NCI-H187 (cell line): ENCODE measurements around the gene DIAPH1.

Source experiments
- DNase-seq, 2 experiments: peaks; one replicate each; lab custom pipeline; 2025; lab: John Stamatoyannopoulos, UW

DIAPH1 gene

DNA sequence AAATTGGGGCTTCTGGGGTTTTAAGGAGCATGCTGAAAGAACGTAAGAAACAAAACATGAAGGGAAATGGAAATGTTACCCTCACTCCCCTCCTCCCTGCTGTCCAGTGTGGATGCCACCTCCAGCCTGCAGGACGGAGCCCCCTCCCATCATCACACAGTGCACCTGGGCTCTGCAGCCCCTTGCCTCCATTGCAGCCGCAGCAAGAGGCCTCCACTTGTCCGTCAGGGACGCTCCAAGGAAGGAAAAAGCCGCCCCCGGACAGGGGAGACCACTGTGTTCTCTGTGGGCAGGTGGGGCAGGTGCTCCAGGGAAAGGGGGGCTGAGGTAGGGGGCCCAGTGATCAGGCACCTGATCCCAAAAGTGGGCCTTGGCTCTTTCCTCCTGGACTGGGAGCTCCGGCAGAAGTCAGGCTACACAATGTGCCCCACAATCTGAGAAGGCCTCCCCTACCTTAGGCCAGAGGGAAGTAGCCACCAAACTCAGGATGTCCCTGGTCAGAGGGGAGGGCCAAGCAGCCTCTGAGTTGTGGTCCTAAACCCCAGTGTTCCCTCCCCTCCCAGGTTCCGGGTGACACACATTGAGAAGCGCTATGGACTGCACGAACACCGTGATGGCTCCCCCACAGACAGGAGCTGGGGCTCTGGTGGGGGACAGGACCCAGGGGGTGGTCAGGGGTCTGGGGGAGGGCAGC is 20.7 kb upstream of the DIAPH1 start:
- DNase-seq = no peak

DNA sequence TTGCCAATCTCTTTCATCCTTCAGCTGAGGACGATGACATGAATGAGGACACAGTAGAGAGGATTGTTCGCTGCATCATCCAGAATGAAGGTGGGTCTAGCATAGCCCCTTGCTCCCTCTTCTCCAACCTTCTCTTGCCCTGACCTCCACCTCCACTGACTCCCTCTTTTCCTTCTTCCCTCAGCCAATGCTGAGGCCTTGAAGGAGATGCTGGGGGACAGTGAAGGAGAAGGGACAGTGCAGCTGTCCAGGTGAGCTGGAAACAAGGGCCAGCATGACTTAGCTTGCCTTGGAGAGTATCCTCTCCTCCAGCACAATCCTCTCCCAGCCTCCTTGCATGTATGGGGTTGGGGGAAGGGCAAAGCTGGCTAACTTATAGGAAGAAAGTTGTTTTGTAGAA is 20.0 kb upstream of the DIAPH1 start:
- no peak for DNase-seq

DNA sequence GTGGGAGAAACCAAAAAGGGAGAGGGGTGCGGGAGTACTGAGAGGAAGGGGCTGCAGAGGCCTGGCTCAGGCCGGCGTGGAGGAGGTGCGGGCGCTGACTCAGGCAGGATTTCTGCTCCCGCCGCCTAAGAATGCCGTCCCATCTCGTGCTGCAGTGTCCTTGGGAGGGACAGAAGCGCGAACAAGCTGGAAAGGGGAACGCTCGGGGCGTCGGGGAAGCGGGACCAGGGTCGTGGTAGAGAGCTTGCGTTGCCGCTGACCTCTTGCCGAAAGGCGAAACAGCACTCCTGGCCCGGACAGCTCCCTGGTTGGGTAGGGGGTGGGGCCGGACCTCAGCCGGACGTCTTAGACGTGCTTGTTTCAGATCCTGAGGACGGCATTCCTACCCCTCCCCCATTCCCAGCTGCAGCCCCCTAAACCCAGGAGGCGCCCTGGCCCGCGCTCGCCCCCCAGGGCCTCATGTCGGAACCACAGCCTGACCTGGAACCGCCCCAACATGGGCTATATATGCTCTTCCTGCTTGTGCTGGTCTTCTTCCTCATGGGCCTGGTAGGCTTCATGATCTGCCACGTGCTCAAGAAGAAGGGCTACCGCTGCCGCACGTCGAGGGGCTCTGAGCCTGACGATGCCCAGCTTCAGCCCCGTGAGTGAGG is 19.1 kb upstream of the DIAPH1 start:
- DNase-seq = no peak

DNA sequence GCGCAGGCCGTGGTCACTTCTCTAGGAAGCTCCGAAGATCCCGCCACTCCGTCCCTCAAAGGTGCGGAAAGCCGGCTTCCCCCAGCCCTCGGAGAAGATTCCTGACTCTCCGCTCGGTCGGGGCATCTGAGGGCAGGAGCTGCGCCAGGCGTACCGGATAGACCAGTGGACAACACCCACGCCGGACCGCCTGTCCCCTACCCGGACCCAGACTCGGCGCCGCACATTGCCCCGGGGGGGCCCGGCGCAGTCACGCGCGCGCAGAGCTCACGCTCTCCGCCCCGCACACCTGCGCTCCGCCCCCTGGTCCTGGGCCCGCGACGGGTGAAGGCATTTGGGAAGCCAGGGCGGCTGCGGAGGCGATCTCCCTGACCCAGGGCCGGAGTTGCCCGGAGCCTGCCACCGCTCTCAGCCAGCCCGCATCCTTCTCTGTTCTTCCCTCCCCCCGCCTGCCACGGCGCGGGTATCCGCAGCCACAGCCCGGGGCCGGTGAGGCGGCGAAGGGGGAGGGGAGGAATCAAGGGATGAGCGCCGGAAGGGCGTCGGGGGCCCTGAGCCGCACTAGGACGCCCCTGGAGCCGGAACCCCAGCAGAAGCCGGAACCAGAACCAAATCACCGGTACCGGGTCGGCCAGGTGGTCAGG is 18.4 kb upstream of the DIAPH1 start:
- DNase-seq = no peak

DNA sequence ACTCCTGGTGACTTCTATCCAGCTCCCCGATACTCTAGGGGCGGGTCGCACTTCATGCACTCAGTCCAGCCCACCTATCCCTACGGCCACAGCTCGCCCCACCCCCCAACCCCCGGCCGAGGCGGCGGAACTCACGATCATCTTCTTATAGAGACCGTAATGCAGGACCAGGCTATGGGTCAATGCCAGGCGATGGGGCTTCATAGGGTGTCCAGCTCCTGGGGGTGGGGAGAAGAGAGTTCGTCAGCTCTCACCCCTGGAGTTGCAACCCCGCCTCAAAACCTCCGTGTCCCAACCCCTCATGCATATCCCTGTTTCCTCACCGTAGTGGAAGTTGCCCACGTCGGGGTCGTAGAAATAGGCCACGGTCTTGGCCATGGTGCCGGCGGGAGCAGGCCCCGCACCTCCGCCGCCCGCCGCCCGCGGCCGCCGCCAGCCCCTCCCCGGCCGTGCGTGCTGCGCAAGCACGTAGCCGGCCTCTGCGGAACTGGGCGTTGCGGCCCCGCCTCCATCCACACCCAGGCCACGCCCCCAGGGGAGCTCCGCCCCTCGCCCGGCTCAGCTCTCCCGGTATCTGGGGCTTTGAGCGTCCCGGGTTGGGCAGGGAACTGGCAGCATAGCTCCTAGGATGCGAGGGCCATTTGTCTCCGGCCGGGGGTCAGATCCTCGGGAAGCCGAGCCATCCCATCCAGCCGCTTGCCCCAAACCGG is 17.8 kb upstream of the DIAPH1 start, which contains the start of the genes HDAC3 and RELL2:
HDAC3 (minus strand) TSS at position 437 of the 710 bp plus-strand sequence; CDS start at position 378, 59 bp downstream.
RELL2 (plus strand) TSS at position 585 of the 710 bp plus-strand sequence. CDS start 1,229 bp downstream, outside the sequence.
- DNase-seq = peak; percentile 80 to 82

DNA sequence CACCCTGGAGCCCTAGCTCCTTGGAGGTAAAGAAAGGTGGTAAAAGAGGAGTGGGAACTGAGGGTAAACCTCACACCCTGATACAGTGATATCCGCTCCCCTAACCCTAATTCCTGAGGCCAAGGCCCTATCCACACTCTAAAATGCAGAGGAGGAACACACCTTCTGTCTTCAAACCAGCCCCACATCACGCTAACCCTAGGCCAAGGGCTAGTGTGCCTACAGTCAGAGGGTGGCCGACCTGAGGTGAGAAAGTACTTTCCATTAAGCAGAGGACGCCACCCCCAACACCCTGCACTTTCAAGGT is 17.3 kb upstream of the DIAPH1 start:
- no peak for DNase-seq

DNA sequence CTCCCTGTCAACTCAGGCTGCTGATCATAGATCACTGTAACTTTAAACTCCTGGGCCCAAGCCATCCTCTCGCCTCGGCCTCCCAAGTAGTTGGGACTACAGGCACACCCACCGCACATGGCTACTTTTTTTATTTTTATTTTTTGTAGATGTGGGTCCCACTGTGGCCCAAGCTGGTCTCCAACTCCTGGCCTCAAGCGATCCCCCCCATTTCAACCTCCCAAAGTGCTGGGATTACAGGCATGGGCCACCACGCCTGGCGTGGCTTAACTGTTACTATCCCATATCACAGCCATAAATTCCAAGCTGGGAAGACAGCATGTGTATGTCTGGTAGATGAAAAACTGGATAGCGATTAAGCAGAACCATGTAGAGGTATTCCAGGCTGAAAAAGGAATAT is 16.8 kb upstream of the DIAPH1 start:
- no peak for DNase-seq

DNA sequence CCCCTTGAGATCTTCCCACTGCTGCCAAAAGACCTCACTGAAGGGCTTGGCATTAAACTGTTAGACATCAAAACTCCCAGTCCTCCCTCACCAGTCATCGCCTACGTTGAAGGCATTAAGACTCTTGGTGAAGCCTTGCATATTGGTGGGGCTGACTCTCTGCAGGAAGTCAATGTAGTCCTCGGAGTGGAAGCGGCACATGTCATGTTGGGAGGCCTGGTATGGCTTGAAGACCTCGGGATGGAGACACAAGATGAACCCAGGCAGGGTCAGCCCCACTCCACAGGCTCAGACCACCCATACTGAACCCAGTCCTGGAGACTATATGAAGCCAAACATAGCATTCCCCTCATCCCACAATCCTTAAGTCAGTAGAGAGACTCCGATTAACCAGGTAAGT is 15.9 kb upstream of the DIAPH1 start:
- no peak for DNase-seq

DNA sequence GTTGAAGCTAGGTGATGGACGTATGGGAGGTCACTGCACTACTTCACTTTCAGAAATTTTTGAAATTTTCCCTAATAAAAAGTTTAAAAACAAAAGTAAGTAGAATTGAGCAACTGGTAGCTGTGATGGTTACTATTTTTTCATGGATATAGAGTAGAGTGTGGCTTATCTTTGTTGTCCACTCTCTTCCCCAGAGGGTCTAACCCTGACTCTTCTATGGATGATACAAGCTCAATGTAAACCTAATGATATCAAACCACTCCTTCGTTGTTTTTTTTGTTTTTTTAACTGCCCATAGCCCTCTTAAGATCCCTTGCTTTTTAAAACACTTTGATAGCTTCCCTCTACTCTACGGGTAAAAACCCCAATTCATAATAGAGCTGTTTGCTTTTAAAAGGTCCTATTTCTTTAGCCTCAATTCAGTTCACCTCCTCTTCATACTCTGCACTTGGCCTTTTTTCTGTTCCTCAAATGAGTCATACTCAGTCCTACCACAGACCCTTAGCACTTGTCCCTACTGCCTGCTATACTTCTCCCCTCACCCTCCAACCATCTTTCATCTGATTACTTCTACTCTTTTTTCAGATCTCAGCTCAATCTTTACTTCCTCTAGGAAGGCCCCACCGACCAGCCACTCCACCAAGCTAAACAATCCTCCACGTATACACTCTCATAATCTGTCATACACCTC is 15.2 kb upstream of the DIAPH1 start:
- DNase-seq = no peak

DNA sequence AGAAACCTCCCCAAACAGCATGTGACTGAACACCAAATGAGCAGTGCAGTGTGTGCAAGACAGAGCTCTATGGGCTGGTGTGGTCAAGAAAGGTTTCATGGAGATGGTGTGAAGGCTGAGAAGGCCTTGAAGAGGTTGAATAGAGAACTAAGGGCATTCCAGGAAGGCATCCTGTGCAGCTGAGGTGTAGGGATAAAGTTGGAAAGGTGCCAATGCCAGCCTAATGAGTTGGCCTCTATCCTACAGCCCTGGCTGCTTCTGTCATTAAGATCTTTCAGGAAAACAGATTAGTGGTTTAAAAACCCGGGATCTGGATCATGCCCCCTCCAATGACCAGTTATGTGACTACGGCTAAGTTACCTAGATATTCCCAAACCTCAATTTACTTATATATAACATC is 13.8 kb upstream of the DIAPH1 start:
- no peak for DNase-seq

DNA sequence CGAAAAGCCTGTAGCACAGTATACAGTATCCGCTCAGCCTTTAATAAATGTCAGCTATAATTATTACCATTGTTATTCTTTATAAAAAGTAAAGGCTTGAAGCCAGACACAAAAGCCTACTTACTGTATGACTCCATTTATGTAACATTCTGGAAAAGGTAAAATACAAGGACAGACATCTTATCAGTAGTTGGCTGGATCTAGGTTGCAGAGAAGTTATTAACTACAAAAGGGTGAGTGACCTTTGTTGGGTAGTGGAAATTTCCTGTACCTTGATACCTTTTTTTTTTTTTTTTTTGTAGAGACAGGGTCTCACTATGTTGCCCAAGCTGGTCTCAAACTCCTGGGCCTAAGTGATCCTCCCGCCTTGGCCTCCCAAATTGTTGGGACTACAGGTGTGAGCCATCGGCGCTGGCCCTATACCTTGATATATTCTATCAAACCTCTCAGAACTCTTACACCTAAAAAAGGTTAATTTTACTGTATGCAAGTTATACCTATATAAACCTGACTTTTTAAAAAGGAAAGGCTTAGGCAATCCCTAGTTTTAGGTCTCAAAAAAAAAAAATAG is 11.9 kb upstream of the DIAPH1 start:
- DNase-seq = no peak

DNA sequence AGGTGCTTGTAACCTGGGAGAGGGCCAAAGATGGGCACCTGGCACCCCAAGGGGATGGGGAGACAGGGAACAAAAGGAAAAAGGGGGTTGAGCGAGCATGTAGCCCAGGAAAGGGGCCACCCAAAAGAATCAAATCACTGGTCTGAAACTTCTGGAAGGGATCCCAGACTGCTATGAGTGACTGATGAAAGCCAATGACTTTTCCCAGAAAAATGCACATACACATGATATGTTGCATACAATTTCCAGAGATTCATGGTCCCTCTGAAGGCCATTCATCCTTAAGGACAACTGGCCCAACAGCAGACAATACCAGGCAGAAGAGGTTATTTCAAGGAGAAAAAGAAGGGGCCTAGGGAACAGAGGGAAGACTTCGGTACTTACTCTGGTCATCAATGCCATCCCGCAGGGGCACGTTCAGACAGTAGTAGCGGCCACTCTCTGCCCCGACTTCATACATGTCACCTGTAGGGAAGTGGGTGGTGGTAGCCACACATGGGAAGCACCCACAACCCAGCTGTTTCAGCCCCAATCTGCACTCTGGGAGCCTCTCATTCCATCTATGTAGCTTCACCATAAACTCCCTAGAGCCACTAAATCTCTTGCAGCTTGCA is 9.5 kb upstream of the DIAPH1 start:
- no peak for DNase-seq

DNA sequence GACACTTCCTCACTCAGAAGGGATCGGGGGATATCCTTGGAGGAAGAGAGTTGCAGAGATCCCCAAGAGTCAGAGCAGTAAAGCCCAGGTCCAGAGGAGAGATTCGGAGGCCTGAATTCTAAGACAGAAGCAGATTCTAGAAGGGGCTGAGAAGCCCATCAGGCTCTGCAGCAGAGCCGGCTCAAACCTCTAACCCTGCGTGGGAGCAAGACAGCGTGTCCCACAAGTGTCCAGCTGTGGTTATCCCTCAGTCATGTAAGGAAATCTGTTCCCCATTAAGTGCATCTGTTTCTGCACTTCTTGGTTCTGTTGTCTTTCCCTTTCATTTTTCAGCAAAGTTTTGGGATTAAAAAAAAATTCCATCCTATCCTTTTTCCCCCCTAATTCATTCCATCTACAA is 4.8 kb upstream of the DIAPH1 start:
- no peak for DNase-seq

DNA sequence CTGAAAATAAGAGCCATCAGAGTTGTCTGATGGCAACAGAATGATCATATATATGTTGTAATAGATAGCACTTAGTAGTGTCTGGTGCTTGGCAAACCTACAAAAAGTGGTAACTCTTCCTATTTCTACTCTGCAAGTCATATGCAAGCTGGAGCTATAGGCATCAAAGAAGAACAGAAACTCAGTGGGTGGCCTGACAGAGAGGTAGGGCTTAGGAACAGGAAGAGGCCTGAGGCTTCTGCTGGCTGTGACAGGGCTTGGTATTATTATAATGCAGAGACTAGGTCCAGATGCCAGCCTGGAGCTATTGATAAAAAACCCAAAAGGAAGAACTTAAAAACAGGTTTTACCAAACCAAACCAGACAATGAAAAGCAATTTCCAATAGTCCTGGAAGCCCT is 4.4 kb upstream of the DIAPH1 start:
- DNase-seq = no peak

DNA sequence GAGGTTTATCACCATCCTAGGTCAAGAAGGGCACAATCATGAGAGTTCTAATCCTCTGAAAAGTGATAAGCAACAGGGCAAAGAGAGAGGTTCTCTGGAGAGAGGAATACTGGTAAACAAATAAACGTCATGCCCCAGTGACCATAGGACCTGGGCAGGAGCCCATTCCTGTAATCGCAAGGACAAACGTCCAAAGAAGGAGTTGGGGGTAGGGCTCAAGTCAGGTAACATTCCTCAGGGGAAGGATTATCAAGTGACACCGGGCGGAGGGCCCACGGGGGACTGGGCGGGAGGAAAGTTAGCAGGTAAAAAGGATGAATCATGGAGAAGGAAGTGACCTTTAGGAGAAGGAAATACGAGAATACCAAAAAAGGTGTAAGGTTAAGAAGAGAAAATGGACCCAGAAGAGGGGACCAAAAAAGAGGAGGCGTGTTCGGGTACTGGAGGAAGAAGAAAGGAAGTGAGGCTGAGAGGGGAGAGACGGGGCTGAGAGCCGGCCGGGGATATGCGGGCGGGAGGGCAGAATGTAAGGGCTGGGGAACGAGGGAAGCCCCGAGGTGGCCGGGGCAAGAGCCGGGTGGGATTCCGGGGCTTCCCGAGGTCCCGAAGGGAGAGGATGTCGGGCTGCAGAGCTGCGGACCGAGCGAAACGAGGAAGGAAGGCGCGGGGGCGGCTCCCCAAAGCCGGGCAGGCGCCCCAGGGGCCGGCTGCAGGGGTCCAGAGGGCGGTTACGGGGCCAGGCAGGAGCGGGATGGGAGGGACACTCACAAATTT is 583 bp downstream of the DIAPH1 start:
- no peak for DNase-seq

DNA sequence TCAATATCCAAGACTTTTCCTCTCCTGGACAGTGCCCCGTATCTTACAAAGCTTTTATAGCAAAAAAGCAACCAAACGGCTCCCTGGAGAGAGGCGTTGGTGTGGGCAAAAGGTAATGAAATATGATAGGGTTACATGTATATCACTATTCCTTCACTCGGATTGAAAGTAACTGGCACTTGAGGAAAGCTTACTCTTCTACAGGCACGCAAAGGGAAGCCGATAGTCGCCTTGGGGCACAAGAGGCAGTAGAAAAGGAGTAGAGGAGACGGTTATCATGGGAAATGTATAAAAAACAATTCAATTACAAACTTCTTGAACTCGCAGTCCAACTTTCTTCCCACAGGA is 1.1 kb downstream of the DIAPH1 start:
- DNase-seq = no peak

DNA sequence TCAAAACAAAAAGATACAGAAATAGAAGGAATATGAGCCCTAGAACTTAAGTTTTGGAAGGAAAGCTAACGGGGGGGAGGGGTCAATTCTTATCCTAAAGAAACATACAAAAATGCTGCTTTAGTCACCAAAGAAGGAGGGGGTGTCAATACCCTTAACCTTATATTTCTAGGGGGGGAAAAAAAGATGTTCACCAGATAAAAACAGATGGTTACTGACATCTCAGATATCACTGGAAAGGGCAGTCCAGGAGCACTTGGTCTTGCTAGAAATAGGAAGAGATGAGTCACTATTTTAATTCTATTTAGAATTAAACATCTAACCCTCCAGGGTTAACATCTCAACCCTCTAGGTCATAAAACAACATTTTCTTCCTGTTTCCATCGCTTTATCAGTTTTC is 1.7 kb downstream of the DIAPH1 start:
- DNase-seq = no peak

DNA sequence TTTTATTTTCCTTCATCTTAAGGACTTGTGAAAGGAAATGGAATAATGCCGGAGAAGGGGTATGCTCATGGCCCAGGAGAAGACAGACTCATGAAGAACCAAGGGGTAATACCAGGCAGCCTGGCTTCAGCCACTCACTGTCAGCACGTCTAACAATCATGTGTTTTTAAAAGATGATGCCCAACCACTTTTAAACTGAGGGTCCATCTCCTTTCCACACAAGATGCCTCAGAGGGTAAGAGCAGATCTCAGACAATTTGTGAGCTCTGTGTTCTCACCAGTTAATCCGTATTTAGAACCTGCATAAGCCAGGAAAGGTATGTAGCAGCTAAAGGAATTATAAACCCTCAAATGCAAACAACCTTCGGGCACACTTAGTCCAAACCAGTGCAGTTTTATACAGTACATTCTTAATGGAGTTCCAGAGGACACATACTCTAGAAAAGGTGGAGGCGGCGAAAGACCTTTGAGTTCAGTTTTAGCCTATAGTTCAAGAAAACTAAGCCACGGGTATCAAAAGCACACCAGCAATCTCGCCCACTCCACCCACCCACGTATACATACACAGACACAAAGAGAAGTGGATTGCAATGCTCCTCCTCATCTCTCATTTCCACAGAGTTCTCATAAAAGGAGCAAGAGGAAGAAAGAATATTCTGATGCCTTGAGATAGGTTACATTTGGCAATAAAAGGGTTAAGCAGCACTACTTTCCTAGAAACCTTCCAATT is 2.6 kb downstream of the DIAPH1 start:
- DNase-seq = no peak

DNA sequence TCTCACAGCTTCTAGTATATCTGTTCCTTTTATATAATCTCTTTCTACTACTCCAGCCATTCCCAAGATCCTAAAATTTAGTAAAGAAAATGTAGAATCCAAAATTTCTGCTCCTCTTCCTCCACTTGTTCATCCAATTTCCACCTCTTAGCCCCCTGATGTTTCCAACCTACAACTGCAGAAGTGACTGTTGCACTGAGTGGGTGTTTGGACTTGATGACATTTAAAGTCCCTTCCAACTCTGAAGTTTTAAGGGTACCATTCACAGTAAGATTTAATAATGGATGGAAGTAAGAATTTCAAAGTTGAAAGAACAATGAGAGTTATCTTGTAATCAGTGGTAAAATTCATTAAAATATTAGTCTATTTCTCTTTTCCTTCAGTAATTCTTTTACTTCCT is 5.5 kb downstream of the DIAPH1 start:
- no peak for DNase-seq

DNA sequence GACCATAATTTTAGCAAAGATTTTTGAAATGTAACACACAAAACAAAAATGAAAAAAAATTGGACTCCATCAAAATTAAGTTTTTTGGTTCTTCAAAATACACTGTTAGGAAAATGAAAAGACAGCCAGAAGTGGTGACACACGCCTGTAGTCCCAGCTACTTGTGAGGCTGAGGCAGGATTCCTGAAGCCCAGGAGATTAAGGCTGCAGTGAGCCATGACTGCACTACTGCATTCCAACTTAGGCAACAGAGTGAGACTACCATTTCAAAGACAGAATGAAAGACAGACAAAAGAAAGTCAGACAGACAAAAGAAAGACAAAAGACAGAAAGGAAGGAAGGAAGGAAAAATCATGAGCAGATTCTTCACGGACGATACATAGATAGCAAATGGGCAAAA is 7.5 kb downstream of the DIAPH1 start:
- no peak for DNase-seq
